NT2/D1 (cell line): ENCODE data around the gene AGMO.

ENCODE experiments used
- DNase-seq: peaks from one replicate; pipeline ENCODE4 v3.0.0-alpha.2; 2011; ENCODE audit warnings: low read depth, low spot score
- H3K27me3 ChIP-seq: 2 replicates; pipeline ENCODE4 v1.6.0; 2011; ENCODE audit warnings: mild to moderate bottlenecking; ENCODE audit not compliant: insufficient read length, insufficient read depth
- H3K36me3 ChIP-seq: 2 replicates; pipeline ENCODE4 v1.6.1; 2011; ENCODE audit warnings: mild to moderate bottlenecking, low read length, mixed read lengths; ENCODE audit not compliant: insufficient read depth, insufficient read length
- H3K4me1 ChIP-seq: 2 replicates; pipeline ENCODE4 v1.5.1; 2011; ENCODE audit not compliant: insufficient read depth, insufficient read length
- H3K4me3 ChIP-seq: 2 replicates; pipeline ENCODE4 v1.5.1; 2011; ENCODE audit warnings: low read depth; ENCODE audit not compliant: insufficient read length
- H3K9ac ChIP-seq: 2 replicates; pipeline ENCODE4 v1.6.0; 2011; ENCODE audit warnings: low read depth; ENCODE audit not compliant: insufficient read length
- H3K9me3 ChIP-seq: 2 replicates; pipeline ENCODE4 v1.5.1; 2011; ENCODE audit warnings: mild to moderate bottlenecking, low read length; ENCODE audit not compliant: insufficient read depth
- SUZ12 ChIP-seq: IDR thresholded peaks from 2 replicates; pipeline ENCODE4 v1.6.1; 2011; ENCODE audit not compliant: insufficient read length, insufficient read depth; ENCODE audit errors: extremely low read depth
- YY1 ChIP-seq: IDR thresholded peaks from 2 replicates; pipeline ENCODE4 v1.6.1; 2011; ENCODE audit not compliant: insufficient read length, insufficient read depth
- ZNF274 ChIP-seq: IDR thresholded peaks from 2 replicates; pipeline ENCODE4 v1.6.1; 2011; ENCODE audit warnings: mild to moderate bottlenecking, low read depth, low read length

Gene AGMO

GRCh38 chr7:15399441-15399840, 162.4 kb downstream of the AGMO start:
- Histone ChIP-seq H3K9me3 (peaks cover 16% of the 10 kb centered on the region; the same call in 1 of the 2 replicates), H3K4me1 (no peaks in the 10 kb centered on the region), H3K9ac (no peak overlapping the region), H3K27me3 (no peaks in the 10 kb centered on the region), H3K4me3 (no peak overlapping the region), H3K36me3 (no peaks in the 10 kb centered on the region)
- no peak for DNase-seq
- TF ChIP-seq ZNF274 = no peak
- TF ChIP-seq YY1 = no peak
- TF ChIP-seq SUZ12 = no peak

GRCh38 chr7:15397922-15398760, 163.7 kb downstream of the AGMO start:
- no peaks in the 10 kb centered on the region for H3K4me1 ChIP-seq
- TF ChIP-seq YY1 = no peak
- TF ChIP-seq SUZ12 = no peak
- TF ChIP-seq ZNF274 = no peak
- no peak overlapping the region for H3K4me3 ChIP-seq
- no peak for DNase-seq
- H3K9me3 ChIP-seq = peaks cover 16% of the 10 kb centered on the region; the same call in 1 of the 2 replicates
- no peaks in the 10 kb centered on the region for H3K36me3 ChIP-seq
- no peak overlapping the region for H3K9ac ChIP-seq
- no peaks in the 10 kb centered on the region for H3K27me3 ChIP-seq

DNA sequence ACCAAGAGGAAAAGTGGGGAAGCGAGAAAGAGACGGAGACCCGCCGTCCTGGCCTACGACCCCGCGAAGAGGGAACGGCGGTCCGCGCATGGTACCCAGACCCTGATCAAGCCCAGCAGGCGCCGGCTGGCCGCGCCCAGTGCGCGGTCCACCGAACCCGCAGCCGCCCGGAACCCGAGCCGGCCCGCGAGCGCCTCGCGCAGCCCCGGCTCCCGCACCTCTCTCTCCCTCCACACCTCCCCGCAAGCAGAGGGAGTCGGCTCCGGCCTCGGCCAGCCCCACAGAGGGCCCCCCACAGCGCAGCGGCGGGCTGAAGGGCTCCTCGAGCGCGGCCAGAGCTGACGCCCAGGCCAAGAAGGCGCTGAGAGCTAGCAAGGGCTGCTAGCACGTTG, 164.7 kb downstream of the AGMO start:
- Histone ChIP-seq H3K4me3 (no peak overlapping the region), H3K27me3 (no peaks in the 10 kb centered on the region), H3K4me1 (no peaks in the 10 kb centered on the region), H3K9me3 (peaks cover 16% of the 10 kb centered on the region; the same call in 1 of the 2 replicates), H3K36me3 (no peaks in the 10 kb centered on the region), H3K9ac (no peak overlapping the region)
- DNase-seq = no peak
- TF ChIP-seq ZNF274 (no peak), SUZ12 (no peak)

DNA sequence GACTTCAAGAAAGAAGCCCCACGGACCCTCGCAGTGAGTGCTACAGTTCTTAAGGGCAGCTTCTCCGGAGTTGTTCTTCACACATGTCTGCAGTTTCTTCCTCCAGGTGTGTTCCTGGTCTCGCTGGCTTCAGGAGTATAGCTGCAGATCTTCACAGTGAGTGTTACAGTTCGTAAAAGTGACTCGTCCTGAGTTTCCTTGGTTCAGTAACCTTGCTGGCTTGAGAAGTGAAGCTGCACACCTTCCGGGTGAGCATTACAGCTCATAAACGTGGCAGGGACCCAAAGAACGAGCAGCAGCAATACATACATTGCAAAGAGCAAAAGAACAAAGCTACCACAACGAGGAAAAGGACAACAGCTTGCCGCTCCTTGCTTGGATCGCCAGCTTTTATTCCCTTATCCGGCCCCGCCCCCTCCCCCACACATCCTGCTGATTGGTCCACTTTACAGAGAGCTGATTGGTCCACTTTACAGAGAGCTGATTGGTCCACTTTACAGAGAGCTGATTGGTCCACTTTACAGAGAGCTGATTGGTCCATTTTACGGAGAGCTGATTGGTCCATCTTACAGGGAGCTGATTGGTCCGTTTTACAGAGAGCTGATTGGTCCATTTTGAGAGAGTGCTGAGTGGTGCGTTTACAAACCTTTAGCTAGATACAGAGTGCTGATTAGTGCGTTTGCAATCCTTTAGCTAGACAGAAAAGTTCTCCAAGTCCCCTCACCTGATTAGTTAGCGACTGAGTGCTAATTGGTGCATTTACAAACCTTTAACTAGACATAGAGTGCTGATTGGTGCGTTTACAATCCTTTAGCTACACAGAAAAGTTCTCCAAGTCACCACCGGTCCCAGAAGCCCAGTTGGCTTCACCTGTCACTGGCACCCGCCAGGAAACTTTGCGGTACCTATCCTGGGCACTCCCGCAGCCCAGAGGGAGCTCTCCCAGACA, 165.3 kb downstream of the AGMO start:
- Histone ChIP-seq H3K36me3 (no peaks in the 10 kb centered on the region), H3K4me1 (no peaks in the 10 kb centered on the region), H3K4me3 (no peak overlapping the region), H3K9me3 (peaks cover 16% of the 10 kb centered on the region; the same call in 1 of the 2 replicates), H3K9ac (no peak overlapping the region), H3K27me3 (no peaks in the 10 kb centered on the region)
- TF ChIP-seq YY1 (no peak), ZNF274 (no peak), SUZ12 (no peak)
- DNase-seq = no peak

DNA sequence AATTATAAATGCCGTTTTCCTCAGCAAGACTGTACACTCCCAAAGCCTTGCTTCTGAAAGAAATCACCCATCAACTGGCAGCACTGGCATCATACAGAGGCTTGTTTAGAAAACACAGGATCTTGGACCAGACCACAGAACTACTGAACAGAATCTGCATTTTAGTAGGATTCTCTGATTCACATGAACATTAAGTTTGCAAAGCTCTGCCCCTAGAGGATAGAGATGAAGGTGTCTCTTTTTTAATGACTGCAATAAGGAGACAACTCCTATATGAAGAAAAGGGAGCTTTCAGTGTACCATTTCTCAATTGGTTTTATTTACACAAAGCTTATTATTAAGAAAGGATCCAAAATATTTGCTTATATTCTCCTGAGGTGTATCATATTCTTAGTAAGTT, 172.7 kb downstream of the AGMO start:
- TF ChIP-seq SUZ12 (no peak), YY1 (no peak), ZNF274 (no peak)
- Histone ChIP-seq H3K9me3 (no peaks in the 10 kb centered on the region), H3K4me3 (no peak overlapping the region), H3K36me3 (no peaks in the 10 kb centered on the region), H3K4me1 (no peaks in the 10 kb centered on the region), H3K27me3 (no peaks in the 10 kb centered on the region), H3K9ac (no peak overlapping the region)
- no peak for DNase-seq

DNA sequence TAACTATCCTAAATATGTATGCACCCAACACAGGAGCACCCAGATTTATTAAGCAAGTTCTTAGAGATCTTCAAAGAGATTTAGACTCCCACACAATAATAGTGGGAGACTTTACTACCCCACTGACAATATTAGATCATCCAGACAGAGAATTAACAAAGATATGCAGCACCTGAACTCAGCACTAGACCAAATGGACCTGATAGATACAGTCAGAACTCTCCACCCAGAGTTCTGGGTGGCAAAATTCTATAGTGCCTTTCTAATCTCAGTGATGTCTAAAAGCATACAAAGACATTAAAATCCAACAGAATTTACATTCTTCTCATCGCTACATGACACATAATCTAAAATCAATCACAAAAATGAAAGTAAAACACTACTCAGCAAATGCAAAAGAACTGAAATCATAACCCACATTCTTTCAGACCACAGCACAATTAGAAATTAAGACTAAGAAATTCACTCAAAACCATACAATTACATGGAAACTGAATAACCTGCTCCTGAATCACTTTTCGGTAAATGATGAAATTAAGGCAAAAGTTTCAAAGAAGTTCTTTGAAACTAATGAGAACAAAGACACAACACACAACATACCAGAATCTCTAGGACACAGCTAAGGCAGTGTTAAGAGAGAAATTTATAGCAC, 183.2 kb downstream of the AGMO start:
- Histone ChIP-seq H3K9ac (no peak overlapping the region), H3K4me3 (no peak overlapping the region), H3K36me3 (no peaks in the 10 kb centered on the region), H3K9me3 (no peaks in the 10 kb centered on the region), H3K4me1 (no peaks in the 10 kb centered on the region), H3K27me3 (no peaks in the 10 kb centered on the region)
- no peak for DNase-seq
- TF ChIP-seq SUZ12 = no peak
- no peak for TF ChIP-seq ZNF274
- TF ChIP-seq YY1 = no peak
